ENCODE data around the gene SDCCAG8.

SDCCAG8 gene

GRCh38 chr1:243280571-243281129 is 24.8 kb downstream of the SDCCAG8 start:
- H3K9me3 ChIP-seq (ENCODE audit: control insufficient read depth, insufficient read depth, low read depth, low read length): no peaks in the 10 kb centered on the region
- no peak overlapping the region for H3K4me3 ChIP-seq (ENCODE audit: low read depth, low read length)
- H3K4me1 ChIP-seq (ENCODE audit: control insufficient read depth, insufficient read depth, low read length): no peaks in the 10 kb centered on the region
- ChIA-PET POLR2A (no interaction called here), CTCF (no interaction called here)
- no peak for TF ChIP-seq ZNF677 (tag by site-specific recombination; IDR thresholded peaks at IDR 0.05)
- TF ChIP-seq ZNF416 (tag by site-specific recombination; IDR thresholded peaks at IDR 0.05): no peak
- TF ChIP-seq ZNF302 (tag by site-specific recombination; IDR thresholded peaks at IDR 0.05; ENCODE audit: low read depth): no peak
- TF ChIP-seq ZNF274 (IDR thresholded peaks at IDR 0.05; ENCODE audit: low read length): no peak
- no peak for TF ChIP-seq ZNF274 (tag by site-specific recombination; IDR thresholded peaks at IDR 0.05; ENCODE audit: borderline replicate concordance)
- no peak for TF ChIP-seq KLF17 (tag by site-specific recombination; IDR thresholded peaks at IDR 0.05)
- no peak overlapping the region for H3K27ac ChIP-seq (ENCODE audit: extremely low read depth, low read depth, low read length)
- H3K36me3 ChIP-seq (ENCODE audit: control insufficient read depth in 2 of 2, insufficient read depth in 1 of 2, low read length in 2 of 2): peaks cover 28 to 39% of the 10 kb centered on the region in 2 experiments

- ChIA-PET POLR2A (no interaction called here), CTCF (interaction anchor here (0.6 kb wide), 1 partner anchor 42 kb away, joined by 6 read pairs; no protein-coding TSS in a partner anchor)
- Histone ChIP-seq H3K4me3 (ENCODE audit: low read depth, low read length) (no peak overlapping the region), H3K9me3 (ENCODE audit: control insufficient read depth, insufficient read depth, low read depth, low read length) (no peaks in the 10 kb centered on the region), H3K36me3 (ENCODE audit: control insufficient read depth in 2 of 2, insufficient read depth in 1 of 2, low read length in 2 of 2) (peaks cover 22 to 38% of the 10 kb centered on the region in 2 experiments), H3K4me1 (ENCODE audit: control insufficient read depth, insufficient read depth, low read length) (no peaks in the 10 kb centered on the region), H3K27ac (ENCODE audit: extremely low read depth, low read depth, low read length) (no peak overlapping the region)
- TF ChIP-seq ATF2 (tag by site-specific recombination; IDR thresholded peaks at IDR 0.05; ENCODE audit: low read depth): no peak
- peak; percentile 69; the same call in 1 of the 2 replicates for TF ChIP-seq ZNF121 (tag by site-specific recombination; IDR thresholded peaks at IDR 0.05)
Observed at GRCh38 chr1:243281672-243282071, 25.8 kb downstream of the SDCCAG8 start.

- CTCF ChIA-PET: interaction anchor here (0.6 to 0.7 kb wide), 2 partner anchors 21 to 1922 kb away, joined by 3 to 5 read pairs; no protein-coding TSS in a partner anchor
- H3K9me3 ChIP-seq (ENCODE audit: control insufficient read depth, insufficient read depth, low read depth, low read length): no peaks in the 10 kb centered on the region
- H3K27ac ChIP-seq (ENCODE audit: extremely low read depth, low read depth, low read length): no peak overlapping the region
- H3K36me3 ChIP-seq (ENCODE audit: control insufficient read depth in 2 of 2, insufficient read depth in 1 of 2, low read length in 2 of 2): peaks cover 16 to 48% of the 10 kb centered on the region in 2 experiments; a peak in 2 of 3 replicates
- no peak overlapping the region for H3K4me3 ChIP-seq (ENCODE audit: low read depth, low read length)
- POLR2A ChIA-PET: no interaction called here
- H3K4me1 ChIP-seq (ENCODE audit: control insufficient read depth, insufficient read depth, low read length): no peaks in the 10 kb centered on the region
- TF ChIP-seq ZFP3 (tag by site-specific recombination; IDR thresholded peaks at IDR 0.05; ENCODE audit: low read depth) (no peak), OVOL3 (tag by site-specific recombination; IDR thresholded peaks at IDR 0.05) (no peak)
Observed at GRCh38 chr1:243286409-243287122, 30.7 kb downstream of the SDCCAG8 start.

- TF ChIP-seq ZNF335 (tag by site-specific recombination; conservative IDR thresholded peaks at IDR 0.05) (no peak), RBAK (tag by site-specific recombination; IDR thresholded peaks at IDR 0.05) (no peak), ZNF596 (tag by site-specific recombination; IDR thresholded peaks at IDR 0.05) (no peak), ZNF629 (tag by site-specific recombination; IDR thresholded peaks at IDR 0.05) (no peak)
- ChIA-PET POLR2A (no interaction called here), CTCF (interaction anchor here (0.6 to 0.7 kb wide), 2 partner anchors 21 to 1923 kb away, joined by 3 to 5 read pairs; no protein-coding TSS in a partner anchor)
- Histone ChIP-seq H3K4me1 (ENCODE audit: control insufficient read depth, insufficient read depth, low read length) (no peaks in the 10 kb centered on the region), H3K36me3 (ENCODE audit: control insufficient read depth in 2 of 2, insufficient read depth in 1 of 2, low read length in 2 of 2) (peaks cover 11 to 42% of the 10 kb centered on the region in 2 experiments; a peak in 2 of 3 replicates), H3K27ac (ENCODE audit: extremely low read depth, low read depth, low read length) (no peak overlapping the region), H3K9me3 (ENCODE audit: control insufficient read depth, insufficient read depth, low read depth, low read length) (no peaks in the 10 kb centered on the region), H3K4me3 (ENCODE audit: low read depth, low read length) (no peak overlapping the region)
Observed at GRCh38 chr1:243287123-243287460, 31.3 kb downstream of the SDCCAG8 start.

All from HEK293 (cell line).